NCI-H1417 (cell line): ENCODE data around the gene CDK11B.
A peak's percentile ranks its signal among the peaks of the same experiment; 100 is the strongest.
"Not testable (repeated sequence)": the region's sequence is repeated elsewhere in the genome, so short reads cannot be mapped to it uniquely, and the experiment has no call there.

Source experiments
- DNase-seq, 3 experiments: peaks; one replicate each; lab custom pipeline; 2025; lab: John Stamatoyannopoulos, UW

Gene CDK11B

DNA sequence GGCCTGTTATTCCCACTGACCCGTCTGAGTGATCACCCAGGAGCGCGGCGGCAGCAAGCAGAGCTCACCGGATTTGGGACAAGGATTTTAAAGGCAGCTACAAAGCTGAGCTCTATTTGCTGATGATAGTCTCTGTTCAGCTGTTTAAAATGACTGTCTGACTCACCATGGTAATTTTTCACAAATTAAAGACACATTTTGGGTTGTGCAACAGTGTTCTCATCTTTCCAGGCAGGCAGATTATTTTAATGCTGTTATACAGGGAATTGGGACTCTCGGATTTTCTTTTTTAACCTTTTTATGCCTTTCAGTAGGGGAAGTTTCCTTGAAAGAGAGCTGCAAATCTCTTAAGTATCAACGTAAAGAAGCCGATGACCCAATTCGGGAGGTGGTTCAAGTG, 3.6 kb upstream of the CDK11B start:
- DNase-seq = not testable (repeated sequence)

DNA sequence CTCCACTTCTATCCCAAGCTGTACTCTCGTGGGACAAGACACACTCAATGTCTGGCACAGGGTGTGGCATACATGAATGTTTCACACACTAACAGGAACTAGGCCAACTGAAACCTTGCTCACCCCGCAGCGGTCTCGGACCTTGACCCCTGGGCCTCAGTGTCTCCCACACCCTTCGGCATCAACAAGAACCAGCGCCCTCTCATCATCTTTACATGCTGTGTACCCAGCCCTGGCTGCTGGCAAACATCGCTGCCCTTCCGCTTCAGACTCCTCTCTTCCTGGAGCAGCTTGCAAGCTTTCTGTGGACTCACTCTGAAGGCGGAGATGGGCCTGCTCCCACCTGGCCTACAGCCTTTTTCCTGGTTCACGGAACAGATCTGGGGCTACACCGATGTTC, 10.5 kb downstream of the CDK11B start:
- not testable (repeated sequence) for DNase-seq

DNA sequence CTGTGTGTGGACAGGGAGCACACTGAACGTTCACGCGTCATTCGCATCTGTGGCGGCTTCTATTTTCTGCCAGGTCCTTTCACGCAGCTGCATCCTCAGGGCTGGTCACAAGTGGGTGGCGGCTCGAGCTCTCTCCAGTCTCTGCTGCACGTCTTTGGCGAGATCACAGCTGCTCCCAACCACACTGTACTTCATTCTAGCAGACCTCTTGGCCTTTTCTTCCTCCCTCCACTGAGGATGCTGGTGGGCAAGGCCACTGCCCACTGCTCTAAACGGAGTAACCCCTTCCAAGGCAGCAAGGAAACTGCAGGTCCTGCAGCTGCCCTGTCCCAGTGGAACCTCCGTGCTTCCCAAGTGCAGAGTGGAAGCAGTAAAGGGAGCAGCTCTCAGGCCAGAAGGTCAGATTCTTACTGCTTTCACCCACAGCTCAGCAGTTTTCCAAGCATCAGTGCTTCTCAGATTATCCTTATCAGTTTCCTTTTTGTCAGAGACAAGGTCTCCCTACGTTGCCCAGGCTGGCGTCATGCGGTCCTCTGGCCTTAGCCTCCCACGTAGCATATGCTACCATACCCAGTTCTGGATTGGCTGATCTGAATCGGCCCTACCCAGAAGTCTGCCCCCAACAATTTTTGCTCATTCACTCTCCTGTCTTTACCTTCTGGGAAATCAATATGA, 11.1 kb downstream of the CDK11B start:
- not testable (repeated sequence) for DNase-seq

DNA sequence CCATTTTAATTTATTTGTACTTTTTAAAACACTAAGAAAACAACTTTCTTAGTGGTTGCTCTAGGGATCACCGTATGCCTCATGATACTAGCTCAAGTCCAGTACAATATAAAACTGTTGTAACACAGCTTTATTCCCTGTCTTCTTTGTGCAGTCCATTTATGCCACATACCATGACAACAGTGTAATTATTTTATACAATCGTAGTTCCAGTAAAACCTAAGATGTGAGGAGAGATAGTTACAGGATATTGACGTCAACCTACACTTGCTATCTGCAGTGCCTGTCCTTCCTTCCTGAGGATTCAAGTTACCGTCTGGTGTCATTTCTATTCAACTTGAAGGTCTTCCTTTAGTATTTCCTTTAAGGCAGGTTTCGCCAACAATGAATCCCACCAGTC, 12.5 kb downstream of the CDK11B start:
- not testable (repeated sequence) for DNase-seq

- DNase-seq = not testable (repeated sequence)
Measured at GRCh38 chr1:1640711-1641461, 17.9 kb downstream of the CDK11B start.

- not testable (repeated sequence) for DNase-seq
Measured at GRCh38 chr1:1640081-1640480, 18.7 kb downstream of the CDK11B start.

DNA sequence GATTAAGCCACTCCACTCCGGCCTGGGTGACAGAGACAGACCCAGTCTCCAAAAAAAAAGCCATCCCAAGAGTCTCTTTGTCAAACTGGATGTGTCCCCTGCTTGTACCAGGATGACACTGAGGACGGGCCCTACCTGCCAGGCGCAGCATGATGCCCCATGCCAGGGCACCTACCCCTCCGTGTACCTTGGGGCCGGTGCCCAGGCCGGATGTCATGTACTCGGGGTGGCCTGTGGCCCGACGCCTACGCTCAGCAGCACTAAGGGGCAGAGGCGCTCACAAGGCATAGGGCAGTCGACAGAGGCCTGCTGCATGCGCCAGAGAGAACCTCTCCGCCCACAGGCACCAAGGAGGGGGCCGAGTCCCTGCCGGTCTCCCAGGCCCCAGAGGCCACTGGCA, 19.4 kb downstream of the CDK11B start:
- not testable (repeated sequence) for DNase-seq

- not testable (repeated sequence) for DNase-seq
Measured at GRCh38 chr1:1638528-1638927, 20.3 kb downstream of the CDK11B start.

- DNase-seq = not testable (repeated sequence)
Measured at GRCh38 chr1:1637479-1637875, 21.3 kb downstream of the CDK11B start.

DNA sequence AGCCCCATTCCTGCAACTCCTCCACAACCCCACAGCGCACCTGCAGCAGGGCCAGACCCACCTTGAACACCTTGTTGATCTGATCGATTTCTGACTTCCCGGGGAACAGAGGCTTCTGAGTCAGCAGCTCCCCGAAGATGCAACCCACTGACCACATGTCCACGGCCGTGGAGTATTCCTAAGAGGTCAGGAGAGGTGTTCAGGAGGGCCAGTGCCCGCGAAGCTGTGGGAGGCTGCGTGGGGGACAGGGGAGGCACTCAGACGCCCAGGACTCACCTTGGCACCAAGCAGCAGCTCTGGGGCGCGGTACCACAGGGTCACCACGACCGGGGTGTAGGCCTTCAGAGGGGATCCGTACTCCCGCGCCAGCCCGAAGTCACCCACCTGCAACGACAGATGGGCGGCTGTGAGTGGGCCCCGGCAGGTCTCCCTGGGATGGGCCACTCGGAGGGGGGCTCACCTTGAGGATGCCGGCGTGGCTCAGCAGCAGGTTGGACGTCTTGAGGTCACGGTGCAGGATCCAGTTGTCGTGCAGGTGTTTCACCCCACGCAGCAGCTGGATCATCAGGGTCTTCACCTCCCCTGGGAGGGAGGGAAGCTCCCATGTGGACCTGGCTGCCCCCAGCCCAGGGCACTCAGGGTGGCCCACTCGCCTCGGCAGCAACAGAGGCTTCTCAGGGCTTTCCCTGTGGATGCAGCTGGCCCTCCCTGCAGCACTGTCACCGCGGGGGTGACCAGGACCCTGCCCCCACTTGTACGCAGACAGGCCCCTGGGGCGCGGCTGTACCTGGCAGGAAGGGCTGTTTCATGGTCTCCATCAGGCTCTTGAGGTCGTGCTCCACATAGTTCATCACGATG, 22.0 kb downstream of the CDK11B start:
- DNase-seq = not testable (repeated sequence)

- not testable (repeated sequence) for DNase-seq
Measured at GRCh38 chr1:1634613-1635012, 24.2 kb downstream of the CDK11B start.

- not testable (repeated sequence) for DNase-seq
Measured at GRCh38 chr1:1633409-1633808, 25.4 kb downstream of the CDK11B start.

- peak in 2 of 3 experiments; percentile 4 to 17 for DNase-seq
Measured at GRCh38 chr1:1631782-1632420, 26.9 kb downstream of the CDK11B start, which contains the start of gene MMP23B. Gene MMP23B (plus strand): TSS chr1:1632173. CDS start chr1:1632219, 46 bp downstream.

DNA sequence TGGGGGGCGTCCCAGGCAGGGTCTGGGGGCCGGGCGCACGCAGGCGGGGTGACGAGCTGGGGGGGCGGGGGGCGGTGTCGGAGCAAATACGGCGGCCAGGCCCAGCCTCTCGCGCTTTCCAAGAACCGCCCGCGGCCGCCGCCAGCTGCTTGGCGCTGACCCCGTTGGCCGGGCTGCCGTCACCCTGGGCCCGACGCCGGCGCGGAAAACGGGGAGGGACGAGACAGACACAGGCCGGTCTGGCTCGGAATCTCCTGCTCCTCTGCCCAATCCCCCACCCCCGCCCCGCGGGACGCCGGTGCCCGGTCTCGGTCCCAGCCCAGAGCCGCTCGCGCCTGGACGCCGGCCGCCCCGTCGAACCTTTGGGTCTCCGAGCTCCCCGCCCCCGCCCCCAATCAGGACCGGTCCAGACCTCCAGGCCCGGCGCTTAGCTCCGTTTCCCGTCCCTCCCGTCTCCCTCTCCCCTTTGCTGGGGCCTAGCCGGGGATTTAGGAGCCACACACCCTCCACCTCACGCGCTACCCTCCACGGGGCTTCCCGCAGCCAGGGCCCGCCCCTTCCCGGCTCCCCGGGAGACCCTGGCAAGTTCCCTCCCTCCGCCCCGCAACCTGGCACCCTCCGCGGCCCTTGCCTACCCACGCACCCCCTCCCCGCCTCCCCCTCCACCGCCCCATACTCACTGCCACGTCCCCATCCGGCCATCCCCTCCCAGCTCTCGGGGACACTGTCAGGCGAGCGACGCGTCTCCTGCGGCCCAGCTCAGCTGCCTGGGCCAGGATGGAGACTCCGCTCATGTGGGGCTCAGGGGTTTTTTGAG, 27.6 kb downstream of the CDK11B start:
- no peak for DNase-seq

- peak in 1 of 3 experiments; percentile 69 for DNase-seq
Measured at GRCh38 chr1:1630191-1630964, 28.4 kb downstream of the CDK11B start.

DNA sequence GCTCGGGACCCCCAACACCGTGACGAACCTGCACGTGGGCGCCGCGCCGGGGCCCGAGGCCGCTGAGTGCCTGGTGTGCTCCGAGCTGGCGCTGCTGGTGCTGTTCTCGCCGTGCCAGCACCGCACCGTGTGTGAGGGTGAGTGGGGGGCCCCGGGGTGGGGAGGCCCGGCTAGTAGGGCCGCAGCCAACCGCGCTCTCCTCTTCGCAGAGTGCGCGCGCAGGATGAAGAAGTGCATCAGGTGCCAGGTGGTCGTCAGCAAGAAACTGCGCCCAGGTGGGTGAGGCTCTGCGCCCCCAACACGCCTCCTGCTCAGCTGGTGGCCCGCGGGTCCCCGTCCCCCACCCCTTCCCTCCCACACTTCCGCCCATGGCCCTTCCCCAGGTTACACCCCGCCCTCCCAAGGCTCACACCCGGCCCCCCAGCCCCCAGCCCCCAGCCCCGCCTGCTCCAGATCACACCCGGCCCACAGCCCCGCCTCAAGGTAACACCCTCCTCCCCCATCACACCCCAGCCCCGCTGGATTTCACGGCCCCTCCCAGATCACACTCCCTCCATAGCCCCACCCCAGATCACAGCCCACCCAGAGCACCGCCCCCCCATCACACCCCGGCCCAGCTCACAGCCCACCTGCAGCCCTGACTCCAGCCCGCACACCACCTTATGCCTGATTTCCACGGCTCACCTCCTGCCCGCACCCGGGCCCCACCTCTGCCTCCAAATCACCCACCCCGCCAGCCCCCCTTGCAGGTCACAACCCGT, 29.2 kb downstream of the CDK11B start:
- DNase-seq = no peak

DNA sequence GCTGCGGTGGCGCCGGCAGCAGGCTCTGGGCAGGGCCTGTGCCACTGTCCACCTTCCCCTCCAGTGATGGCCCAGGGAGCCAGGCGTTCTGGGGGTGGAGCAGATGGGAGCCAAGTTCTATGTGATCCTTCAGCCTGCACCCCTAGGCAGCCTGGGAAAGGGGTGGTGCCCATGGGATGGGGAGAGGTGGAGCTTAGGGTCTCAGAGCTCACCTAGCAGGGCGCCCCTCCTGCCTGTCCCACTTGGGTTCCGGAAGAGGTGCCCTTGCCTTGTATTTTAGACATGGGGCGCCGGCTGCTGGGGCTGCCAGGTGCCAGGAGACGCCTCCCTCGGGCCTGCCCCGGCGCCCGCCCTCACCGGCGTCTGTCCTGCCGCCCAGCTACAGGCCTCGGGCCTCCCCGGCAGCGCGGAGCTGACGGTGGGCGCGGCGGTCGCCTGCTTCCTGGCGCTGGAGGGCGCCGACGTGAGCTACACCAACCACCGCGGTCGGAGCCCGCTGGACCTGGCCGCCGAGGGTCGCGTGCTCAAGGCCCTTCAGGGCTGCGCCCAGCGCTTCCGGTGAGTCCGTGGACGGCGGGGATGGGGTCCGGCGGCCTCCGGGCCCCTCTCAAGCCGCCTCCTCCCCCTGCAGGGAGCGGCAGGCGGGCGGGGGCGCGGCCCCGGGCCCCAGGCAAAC, 29.9 kb downstream of the CDK11B start:
- no peak for DNase-seq

GRCh38 chr1:1627829-1628753, 30.7 kb downstream of the CDK11B start:
- no peak for DNase-seq
